HG03159 (cell line): ENCODE data around the gene THAP12.

ENCODE experiments used
- ATAC-seq: cut with Tn5 transposase; IDR thresholded peaks from one replicate; pipeline ENCODE4 v1.9.1; 2021; ENCODE audit warnings: mild to moderate bottlenecking, moderate library complexity; ENCODE audit not compliant: unreplicated experiment

Gene THAP12

DNA sequence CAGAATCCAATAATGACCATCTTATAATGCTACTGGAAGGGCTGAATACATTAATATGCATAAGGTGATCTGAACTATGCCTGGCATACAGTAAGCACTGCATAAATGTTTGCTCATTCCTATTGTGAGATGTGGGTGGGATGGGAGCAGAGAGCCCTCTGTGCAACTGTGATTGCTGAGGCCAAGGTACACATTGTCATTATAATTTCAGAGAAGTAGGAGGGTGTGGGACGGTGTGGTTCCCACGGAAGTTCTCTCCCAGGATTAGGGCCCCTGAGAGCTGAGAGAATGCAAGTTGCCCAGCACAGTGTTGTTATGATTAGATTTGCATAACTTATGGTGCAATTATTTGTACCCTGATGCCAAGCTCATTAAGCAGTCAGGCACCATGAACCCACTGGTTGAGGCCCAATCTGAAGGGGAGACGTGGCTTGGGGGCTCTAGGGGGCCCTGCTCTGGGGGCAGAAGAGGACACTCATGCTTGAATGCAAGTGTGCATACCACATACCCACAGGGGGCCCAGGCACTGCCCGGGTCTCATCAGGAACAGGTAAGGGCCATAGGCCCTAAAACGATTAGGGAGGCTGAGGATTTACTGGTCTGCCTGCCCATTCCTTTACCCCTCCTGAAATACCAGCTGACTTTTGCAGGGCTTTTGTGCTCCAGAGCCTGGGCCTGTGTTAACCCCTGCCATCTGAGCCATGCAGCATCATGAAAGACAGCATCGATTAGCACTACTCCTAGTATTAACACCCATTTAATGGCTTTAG, 72.8 kb downstream of the THAP12 start:
- ATAC-seq = no peak

DNA sequence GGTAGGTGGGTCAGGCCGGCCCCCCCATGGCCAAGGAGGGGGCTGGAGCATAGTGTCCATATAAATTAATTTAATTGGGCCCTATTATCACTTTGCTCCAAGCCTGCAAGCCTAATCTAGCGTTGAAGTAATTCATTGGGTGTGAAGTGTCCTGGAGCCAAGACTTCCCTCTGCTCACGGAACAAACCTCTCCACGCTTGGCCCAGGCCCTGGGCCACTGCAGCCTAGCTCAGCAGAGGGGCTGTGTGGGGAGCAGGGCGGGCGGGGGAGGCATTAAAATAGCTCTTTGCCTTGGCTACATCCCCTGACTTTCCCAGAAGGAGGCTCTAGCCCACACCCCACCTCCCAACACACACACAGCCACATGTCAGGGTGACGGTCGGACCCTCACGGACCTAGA, 73.5 kb downstream of the THAP12 start:
- no peak for ATAC-seq

DNA sequence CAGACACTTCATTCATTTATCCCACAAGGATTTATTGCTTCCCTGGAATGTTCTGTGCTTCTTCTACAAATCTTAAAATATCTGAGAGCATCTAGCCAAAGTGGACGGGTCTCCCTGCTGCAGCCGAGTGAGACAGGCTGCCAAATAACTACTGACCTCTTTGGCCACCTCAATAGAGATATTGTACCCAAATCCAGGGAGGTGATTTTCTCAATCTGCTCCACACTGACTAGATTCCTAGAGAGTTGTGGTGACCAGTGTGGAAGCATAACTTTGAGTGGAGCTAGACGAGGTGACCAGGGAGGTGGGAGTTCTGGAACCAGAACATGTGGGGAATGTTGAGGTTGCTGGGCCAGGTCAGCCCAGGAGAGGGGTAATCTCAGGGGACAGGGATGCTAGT, 77.5 kb downstream of the THAP12 start:
- no peak for ATAC-seq

DNA sequence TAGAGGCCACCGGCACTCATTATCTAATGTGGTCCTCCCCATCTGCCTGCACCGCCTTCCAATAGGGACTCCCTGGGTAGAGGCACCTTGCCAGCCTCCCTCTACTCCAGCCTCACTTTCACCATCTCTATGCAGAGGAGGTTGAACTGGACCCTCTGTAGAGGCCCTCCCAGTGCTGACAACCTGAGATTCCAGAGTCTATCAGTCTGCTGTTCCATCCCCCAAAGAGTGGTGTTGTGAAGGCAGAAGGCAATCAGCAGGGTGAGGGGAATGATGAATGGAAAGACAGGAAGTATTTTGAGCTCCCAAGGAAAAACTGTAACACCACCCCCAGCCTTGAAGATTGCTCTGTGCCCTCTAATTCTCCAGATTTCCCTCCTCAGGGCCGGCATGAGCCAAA, 77.9 kb downstream of the THAP12 start:
- ATAC-seq = no peak
